Nephron (organoid): Measurements from ENCODE around the gene GARNL3.

Source experiments
- H3K27ac Mint-ChIP-seq, 3 experiments: 2 replicates each; pipeline ENCODE4 v1.8.0; 2020; ENCODE audit warnings: mixed read lengths in 3 of 3, mild to moderate bottlenecking in 2 of 3, moderate library complexity in 1 of 3
- H3K27me3 Mint-ChIP-seq: 2 replicates; pipeline ENCODE4 v1.8.0; 2021; ENCODE audit warnings: low read depth, mild to moderate bottlenecking, moderate library complexity, mixed read lengths
- H3K36me3 Mint-ChIP-seq: 2 replicates; pipeline ENCODE4 v1.8.0; 2020; ENCODE audit warnings: low read depth, mixed read lengths
- H3K4me1 Mint-ChIP-seq: 2 replicates; pipeline ENCODE4 v1.8.0; 2020; ENCODE audit warnings: mixed read lengths
- H3K4me3 Mint-ChIP-seq, 3 experiments: 2 replicates each; pipeline ENCODE4 v1.8.0; 2020; ENCODE audit warnings: mild to moderate bottlenecking in 3 of 3, mixed read lengths in 3 of 3, moderate library complexity in 2 of 3
- H3K9me3 Mint-ChIP-seq: 2 replicates; pipeline ENCODE4 v1.8.0; 2020; ENCODE audit warnings: mixed read lengths
- CTCF ChIP-seq, 3 experiments: fragments of 200-600 bp; sonication (generic); IDR thresholded peaks; one replicate each; pipeline ENCODE4 v1.5.0; 2021; ENCODE audit warnings: antibody characterized with exemption in 3 of 3; ENCODE audit not compliant: unreplicated experiment in 3 of 3

GARNL3 gene

GRCh38 chr9:127318651-127319167 is 54.1 kb downstream of the GARNL3 start:
- Mint-ChIP-seq H3K4me3 (no peak overlapping the region), H3K27me3 (no peaks in the 10 kb centered on the region)

GRCh38 chr9:127319366-127320114 is 55.0 kb downstream of the GARNL3 start:
- Mint-ChIP-seq H3K4me1 (peaks cover 13% of the 10 kb centered on the region), H3K9me3 (no peaks in the 10 kb centered on the region), H3K36me3 (peaks cover 23% of the 10 kb centered on the region), H3K4me3 (no peak overlapping the region), H3K27ac (peak overlapping the region; percentile 49 to 70 (median 56)), H3K27me3 (no peaks in the 10 kb centered on the region)
- no peak for TF ChIP-seq CTCF (IDR thresholded peaks at IDR 0.05; ENCODE audit: unreplicated experiment in 3 of 3)

More at GRCh38 chr9:127318651-127319167, 54.1 kb downstream of the GARNL3 start:
- TF ChIP-seq CTCF (IDR thresholded peaks at IDR 0.05; ENCODE audit: unreplicated experiment in 3 of 3), result no peak
- Mint-ChIP-seq H3K9me3 (no peaks in the 10 kb centered on the region), H3K27ac (peak overlapping the region; percentile 49 to 70 (median 56)), H3K4me1 (peaks cover 13% of the 10 kb centered on the region), H3K36me3 (peaks cover 29% of the 10 kb centered on the region)

GRCh38 chr9:127320115-127320378 is 55.5 kb downstream of the GARNL3 start:
- Mint-ChIP-seq H3K36me3 (peaks cover 20% of the 10 kb centered on the region), H3K4me3 (no peak overlapping the region), H3K4me1 (peaks cover 13% of the 10 kb centered on the region), H3K9me3 (no peaks in the 10 kb centered on the region), H3K27ac (peak overlapping the region in 2 of 3 experiments; percentile 49 to 70), H3K27me3 (no peaks in the 10 kb centered on the region)
- TF ChIP-seq CTCF (IDR thresholded peaks at IDR 0.05; ENCODE audit: unreplicated experiment in 3 of 3), result no peak

- H3K4me3 Mint-ChIP-seq, result no peak overlapping the region
- H3K9me3 Mint-ChIP-seq, result no peaks in the 10 kb centered on the region
- H3K27ac Mint-ChIP-seq, result no peak overlapping the region
- H3K27me3 Mint-ChIP-seq, result no peaks in the 10 kb centered on the region
- peaks cover 7% of the 10 kb centered on the region for H3K4me1 Mint-ChIP-seq
- no peak for TF ChIP-seq CTCF (IDR thresholded peaks at IDR 0.05; ENCODE audit: unreplicated experiment in 3 of 3)
- H3K36me3 Mint-ChIP-seq, result peaks cover 14% of the 10 kb centered on the region
Measured at GRCh38 chr9:127323393-127323792, 58.8 kb downstream of the GARNL3 start.

GRCh38 chr9:127330501-127330900 is 65.9 kb downstream of the GARNL3 start:
- no peaks in the 10 kb centered on the region for H3K9me3 Mint-ChIP-seq
- peaks cover 29% of the 10 kb centered on the region for H3K36me3 Mint-ChIP-seq
- no peak overlapping the region for H3K27ac Mint-ChIP-seq
- H3K4me3 Mint-ChIP-seq, result no peak overlapping the region
- H3K27me3 Mint-ChIP-seq, result no peaks in the 10 kb centered on the region
- no peak for TF ChIP-seq CTCF (IDR thresholded peaks at IDR 0.05; ENCODE audit: unreplicated experiment in 3 of 3)
- peaks cover 10% of the 10 kb centered on the region for H3K4me1 Mint-ChIP-seq
